Stromal cell of bone marrow (primary cell): ENCODE measurements around the gene KIF4A.

Source experiments
- DNase-seq: peaks from one replicate; pipeline ENCODE4 v3.0.0-alpha.2; 2012; ENCODE audit warnings: low read depth

The KIF4A gene

DNA sequence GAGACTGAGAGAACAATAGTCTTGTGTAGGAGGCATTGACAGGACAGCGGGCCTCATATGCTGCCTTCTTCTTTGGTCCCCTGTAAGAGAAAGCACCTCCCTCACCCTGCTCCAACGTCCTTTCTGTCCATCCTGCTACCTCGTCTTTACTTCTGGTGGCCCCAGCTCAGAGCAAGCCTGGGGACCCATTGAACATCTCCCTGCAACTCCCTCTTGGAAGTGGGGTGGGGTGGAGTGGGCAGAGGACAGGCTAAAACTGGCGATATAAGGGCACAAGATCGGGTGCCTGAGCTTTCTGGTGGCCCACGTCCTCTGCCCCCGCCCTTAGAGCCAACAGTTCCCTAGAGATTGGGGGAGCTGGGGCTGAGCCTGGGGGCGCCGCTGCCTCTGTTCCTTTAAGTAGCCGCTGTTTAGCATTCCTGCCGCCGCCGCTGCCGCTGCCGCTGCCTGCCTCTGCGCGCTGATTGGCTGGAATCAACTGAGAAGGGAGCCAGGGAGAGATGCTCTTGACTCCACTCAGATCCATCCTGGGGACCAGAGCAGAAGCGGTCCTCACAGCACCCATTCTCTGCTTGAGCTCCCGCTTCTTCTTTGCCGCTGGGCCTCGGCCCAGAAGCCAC, 154.5 kb downstream of the KIF4A start, which contains the start of gene DLG3:
DLG3 (plus strand) TSS at position 510 of the 620 bp plus-strand sequence. CDS start 367 bp downstream, outside the sequence.
- no peak for DNase-seq

DNA sequence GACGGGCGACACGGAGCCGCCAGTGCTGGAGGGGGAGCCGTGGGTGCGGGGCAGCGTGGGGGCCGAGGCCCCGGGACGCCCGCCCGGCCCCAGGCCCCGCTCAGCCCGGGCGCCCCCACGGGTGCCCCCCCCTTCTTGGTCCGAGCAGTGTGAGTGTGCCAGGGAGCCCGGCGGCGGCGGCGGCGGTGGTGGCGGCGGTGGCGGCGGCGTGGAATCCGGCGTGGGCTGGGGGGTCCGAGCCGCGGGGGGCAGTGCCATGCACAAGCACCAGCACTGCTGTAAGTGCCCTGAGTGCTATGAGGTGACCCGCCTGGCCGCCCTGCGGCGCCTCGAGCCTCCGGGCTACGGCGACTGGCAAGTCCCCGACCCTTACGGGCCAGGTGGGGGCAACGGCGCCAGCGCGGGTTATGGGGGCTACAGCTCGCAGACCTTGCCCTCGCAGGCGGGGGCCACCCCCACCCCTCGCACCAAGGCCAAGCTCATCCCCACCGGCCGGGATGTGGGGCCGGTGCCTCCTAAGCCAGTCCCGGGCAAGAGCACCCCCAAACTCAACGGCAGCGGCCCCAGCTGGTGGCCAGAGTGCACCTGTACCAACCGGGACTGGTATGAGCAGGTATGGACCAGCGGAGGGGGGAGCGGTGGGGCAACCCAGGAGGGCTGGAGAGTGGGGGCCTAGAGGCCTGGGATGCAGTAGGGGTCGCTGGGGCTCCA, 155.2 kb downstream of the KIF4A start:
- no peak for DNase-seq

DNA sequence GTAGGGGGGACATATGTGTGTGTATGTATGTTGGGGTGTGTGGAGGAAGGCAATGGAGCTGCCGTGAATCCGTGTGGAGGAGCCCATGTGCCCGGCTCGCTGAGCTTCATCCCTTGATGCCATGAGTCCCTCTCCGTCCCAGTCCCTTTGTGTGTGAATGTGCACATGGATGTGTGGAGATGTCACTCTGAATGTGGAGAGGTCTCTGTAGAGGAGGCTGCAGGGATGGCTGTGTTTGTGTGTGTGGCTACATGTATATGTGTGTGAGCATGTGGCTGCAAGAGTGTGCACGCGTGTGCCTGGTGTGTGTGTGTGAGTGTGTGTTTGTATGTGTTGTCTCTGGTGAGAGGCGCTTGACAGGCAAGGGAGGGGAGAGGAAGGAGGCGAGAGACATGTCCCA, 156.0 kb downstream of the KIF4A start:
- DNase-seq, result no peak

DNA sequence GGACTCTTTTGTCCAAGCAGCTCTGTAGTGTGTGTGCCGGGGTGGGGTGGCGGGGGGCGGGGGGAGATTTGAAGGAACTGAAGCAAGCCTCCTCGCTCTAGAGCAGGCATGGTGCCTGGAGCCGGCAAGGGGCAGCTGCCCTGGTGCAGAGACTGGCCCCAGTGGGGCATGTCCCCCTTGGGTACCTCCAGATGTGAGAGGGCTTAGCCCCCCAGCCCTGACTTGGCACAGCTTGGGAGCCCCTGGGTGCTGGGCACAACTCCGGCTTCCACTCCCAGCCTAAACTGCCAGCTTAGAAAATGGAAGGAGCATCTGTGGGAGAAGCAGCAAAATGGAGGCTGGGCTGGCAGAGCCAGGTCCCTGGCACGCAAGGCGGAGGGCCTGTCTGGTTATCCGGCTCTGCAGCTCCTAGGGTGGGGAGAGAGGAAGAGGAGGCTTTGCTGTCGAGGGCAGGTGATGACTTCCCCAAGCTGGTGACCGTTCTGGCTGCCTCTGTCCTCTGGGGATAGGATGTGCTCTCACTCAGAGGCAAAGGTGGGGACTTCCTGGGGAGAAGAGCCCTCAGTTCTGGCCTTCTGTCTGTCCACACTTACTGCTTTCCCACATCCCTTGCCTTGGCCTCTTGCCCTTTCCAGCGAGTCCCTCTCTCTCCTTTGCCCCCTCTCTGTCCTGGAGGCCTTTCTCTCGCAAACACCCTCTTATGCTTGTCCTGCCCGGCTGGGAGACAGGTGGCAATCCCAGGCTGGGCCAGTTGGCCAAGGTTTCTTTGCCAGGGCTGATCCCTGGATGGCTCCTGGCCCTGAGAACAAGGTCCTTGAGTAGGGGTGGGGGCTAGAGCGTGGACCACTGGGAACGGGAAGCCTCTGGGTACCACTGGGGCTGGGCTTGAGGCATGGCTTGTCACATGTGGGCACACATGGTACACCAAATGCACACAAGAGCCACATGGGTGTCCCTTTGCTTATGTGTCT, 156.8 kb downstream of the KIF4A start:
- DNase-seq, result no peak

DNA sequence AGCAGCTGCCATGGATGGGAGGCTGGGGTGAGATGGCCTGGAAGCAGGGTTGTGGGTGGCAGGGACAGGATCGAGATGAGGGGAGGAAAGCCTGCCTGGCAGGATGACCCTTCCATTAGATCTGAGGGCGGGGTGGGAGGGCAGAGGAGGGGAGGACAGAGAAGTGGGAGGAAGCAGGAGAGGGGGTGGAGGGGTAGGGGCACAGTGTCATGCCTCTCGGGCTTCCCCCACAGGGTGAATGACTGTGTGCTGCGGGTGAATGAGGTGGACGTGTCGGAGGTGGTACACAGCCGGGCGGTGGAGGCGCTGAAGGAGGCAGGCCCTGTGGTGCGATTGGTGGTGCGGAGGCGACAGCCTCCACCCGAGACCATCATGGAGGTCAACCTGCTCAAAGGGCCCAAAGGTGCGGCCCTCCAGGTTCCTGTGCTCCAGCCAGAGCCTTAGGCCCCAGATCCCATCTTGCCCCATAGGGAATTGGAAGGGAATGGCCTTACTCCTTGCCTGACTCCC, 159.6 kb downstream of the KIF4A start:
- DNase-seq, result no peak

DNA sequence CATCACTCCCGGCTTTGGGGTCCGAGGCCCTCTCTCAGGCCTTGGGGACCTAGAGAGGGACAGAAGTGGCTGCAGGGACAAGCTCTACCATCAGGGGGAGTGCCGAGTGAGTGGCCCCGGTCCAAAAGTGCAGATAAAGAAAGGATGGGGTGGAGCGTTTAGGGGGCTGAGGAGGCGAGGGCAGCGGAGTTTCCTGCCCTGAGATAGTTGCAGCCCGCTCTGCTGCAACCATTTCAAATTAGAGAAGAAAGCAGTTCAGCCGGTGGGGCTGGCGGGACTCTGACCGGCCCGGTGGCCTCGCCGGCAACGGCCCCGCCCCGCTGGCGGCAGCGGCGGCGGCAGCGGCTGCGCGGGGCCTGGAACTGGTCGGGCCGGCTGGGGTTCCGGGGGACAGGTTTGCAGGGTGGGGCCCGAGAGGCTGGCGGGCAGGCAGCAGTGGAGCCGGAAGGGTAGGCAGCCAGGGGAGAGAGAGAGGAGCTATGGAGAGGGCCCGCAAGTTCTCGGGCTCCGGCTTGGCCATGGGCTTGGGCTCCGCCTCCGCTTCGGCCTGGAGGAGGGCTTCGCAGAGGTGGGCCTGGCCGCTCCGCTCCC, 162.3 kb downstream of the KIF4A start:
- DNase-seq, result no peak

DNA sequence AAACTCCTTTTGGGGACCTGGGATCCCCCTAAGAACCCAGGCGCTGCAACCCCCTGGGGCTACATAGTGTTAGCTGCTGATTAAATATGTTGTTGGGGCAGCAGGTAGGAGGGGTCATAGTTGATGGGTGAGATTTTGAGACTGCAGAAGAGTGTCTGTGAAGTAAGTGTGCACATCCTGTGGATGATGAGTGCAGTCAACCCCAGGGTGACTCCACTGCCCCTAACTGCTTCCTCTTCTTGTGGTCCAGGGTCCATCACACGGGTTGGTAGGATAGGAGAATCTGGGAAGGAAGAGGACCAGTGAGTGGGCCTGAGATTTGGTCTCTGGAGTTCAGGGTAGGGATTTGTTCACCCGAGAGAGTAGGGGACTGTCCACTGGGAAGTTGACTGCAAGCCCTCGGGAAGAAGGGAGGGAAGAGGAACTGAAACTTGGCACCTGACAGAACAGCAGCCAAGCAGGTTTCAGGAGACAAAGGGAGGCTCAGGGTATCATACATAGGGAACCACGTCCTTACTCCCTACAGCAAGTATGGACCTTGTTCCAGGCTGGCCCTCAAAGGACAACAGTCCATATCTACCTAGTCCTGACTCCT, 163.2 kb downstream of the KIF4A start:
- DNase-seq, result no peak

DNA sequence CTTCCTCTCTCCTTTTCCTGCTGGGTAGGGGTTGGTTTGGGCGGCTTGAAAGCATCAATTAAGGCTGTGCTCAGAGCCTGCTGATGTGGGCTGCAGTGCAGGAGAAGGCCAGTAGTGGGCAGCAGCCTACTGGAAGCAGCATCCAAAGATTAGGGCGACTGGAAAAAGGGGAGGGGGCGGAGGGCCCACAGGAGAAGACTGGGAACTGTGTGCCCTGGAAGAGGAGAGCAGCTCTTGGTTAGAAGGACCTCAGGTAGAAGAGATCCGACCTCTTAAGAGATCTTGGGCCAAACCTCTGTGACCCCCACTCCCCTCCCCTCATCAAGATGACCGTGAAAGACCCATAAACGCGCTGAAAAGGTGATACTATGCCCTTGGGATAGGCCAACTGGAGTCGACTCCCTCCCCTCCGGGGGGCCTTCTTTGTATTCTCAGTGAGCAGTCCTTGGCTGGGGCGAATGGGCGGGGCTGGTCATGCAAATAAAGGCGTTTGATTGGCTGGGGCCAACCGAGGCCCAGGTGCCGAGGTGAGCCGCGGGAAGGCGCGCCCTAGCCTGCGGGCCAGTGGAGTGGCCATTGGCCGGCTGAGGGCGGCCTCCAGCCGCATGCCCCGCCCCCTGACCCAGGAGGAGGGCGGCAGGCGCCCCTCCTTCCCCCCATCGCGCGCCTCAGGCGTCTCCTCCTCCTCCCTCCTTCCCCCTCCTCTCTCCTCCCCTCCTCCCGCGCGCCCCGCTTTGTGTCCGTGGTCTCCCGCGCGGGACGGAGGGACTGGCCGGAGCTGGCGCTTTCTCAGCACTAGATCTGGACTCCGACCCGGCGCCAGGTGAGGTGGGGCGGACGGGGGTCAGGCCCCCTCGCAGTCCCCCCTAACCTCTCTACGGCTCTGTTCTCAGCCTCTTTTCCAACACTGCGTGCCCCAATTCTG, 164.8 kb downstream of the KIF4A start:
- DNase-seq, result no peak

DNA sequence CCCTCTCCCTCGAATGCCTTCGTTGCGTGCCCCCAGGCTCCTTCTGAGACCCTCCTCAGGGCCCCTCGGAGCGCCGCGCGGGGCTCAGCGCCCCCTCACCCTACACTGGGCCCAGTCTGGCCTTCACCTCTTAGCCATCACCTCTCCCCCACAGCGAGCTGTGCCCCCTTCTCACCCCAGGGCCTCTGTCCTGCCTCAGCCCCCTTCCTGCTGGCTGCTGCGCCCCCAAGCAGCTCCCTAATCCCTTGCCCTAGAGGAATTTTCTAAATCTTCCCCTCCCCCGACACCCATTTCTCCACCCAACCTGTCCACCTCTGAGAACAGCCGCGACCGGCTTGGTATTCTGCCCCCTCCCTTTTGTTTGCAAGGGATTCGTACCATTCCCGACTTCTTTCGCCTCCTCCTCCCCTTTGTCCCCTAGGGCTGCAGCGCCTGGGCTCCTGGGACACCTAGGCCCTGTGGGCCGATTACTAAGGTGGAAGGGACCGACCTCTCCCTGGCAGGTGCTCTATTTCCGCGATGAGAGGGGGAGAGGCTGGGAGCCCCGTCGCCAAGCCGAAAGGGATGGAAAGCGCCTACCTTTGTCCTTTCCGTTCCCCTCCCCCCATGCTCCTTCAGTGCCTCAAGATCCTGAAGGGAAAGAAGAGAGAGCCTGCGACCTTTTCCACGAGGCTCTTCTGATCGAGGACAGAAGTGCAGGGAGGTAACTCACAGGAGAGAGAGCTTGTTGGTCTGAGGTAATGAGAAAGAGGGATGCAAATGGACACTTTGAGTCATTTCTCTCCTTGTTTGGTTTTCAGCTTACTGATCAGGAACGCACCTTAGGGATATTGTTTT, 165.7 kb downstream of the KIF4A start:
- DNase-seq, result no peak

DNA sequence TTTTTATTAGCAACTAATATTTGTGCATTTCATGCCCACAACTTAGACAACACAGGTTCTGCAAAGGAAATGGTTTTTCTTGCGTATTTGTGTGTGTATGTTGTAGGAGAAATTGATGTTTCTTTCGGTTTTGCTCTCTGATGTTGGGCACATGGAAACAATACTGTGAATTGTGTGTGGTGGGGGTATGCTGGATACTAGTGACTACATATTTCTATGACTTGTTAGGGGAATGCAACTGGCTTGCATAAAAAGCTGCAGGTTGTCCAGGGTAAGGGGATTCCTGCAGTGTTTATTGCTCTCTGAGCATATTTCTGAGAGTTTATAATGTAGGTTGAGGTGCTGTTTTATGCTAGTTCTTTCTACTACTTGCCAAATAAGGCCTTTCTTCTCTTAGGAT, 166.4 kb downstream of the KIF4A start:
- DNase-seq, result no peak

DNA sequence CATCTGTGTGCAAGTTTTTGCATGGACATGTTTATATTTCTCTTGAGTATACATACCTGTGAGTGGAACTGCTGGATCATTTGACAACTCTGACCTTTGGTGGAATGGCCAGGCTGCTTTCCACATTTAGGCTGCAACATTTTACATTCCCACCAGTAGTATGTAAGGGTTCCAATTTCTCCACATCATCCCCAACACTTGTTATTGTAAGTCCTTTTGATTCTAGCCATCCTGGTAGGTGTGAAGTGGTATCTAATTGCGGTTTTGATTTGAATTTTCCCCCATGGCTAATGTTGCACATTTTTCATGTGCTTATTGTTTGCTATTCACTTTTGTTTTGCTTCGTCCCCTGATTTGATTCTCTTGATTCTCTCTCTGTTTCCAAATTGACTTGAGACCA, 171.1 kb downstream of the KIF4A start:
- no peak for DNase-seq

DNA sequence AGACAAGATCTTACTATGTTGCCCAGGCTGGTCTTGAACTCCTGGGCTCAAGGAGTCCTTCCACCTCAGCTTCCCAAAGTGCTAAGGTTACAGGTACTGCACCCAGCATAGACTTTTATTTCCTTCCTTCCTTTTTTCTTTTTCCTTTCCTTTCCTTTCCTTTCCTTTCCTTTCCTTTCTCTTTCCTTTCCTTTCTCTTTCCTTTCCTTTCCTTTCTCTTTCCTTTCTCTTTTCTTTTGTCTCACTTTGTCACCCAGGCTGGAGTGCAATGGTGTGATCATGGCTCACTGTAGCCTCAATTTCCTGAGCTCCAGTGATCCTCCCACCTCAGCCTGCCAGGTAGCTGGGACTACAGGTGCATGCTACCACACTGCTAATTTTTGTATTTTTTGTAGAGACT, 174.1 kb downstream of the KIF4A start:
- DNase-seq, result no peak

DNA sequence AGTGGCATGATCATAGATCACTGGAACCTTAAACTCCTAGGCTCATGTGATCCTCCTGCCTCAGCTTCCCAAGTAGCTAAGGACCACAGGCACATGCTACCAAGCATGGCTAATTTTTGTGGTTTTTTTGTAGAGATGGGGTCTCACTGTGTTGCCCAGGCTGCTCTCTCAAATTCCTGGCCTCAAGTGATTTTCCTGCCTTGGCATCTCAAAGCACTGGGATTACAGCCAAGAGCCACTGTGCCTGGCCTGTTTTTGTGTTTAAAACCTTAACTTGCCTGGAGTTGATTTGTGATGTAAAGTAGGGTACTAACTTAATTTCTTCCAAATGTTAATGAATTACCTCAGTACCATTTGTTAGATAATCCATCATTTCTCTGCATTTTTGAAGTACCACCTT, 177.1 kb downstream of the KIF4A start:
- DNase-seq, result no peak

DNA sequence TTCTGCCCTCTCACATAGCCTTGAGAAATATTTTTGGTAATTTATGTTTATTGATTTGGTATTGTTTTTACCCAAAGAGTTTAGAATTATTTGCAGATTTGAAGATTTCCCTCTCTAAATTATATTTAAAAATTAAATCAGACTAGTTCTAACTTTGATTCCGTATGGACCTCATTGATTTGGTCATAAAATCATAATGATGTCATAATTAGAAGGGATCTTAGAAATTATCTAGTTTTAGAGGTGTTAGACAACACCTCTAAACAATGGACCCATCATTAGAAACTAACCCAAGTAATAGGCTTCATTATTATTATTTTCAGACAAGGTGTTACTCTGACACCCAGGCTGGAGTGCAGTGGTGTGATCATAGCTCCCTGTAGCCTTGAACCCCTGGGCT, 178.8 kb downstream of the KIF4A start:
- DNase-seq, result no peak
